Hepatocyte (in vitro differentiated cells): ENCODE data around the gene MUL1. TPM values are rescaled to one million over a fixed set of nuclear protein-coding genes. Genes with fewer than 3 reads are reported as not detected.

Experiments used
- DNase-seq: peaks from one replicate; pipeline ENCODE4 v3.0.0-alpha.2; 2016; ENCODE audit warnings: low spot score
- H2AFZ ChIP-seq: fragments of 200-600 bp; sonication (generic); 2 replicates; pipeline ENCODE4 v1.6.0; 2016; ENCODE audit warnings: antibody characterized with exemption, mild to moderate bottlenecking
- H3K27ac ChIP-seq: fragments of 200-600 bp; sonication (generic); 2 replicates; pipeline ENCODE4 v1.5.1; 2016; ENCODE audit warnings: mild to moderate bottlenecking
- H3K27me3 ChIP-seq: fragments of 200-600 bp; sonication (generic); 2 replicates; pipeline ENCODE4 v1.6.1; 2016
- H3K36me3 ChIP-seq: fragments of 200-600 bp; sonication (generic); replicated peaks from 2 replicates; pipeline ENCODE4 v1.5.1; 2016; ENCODE audit warnings: low read depth; ENCODE audit not compliant: insufficient read depth
- H3K4me1 ChIP-seq: fragments of 200-600 bp; sonication (generic); 2 replicates; pipeline ENCODE4 v1.5.1; 2016; ENCODE audit warnings: mild to moderate bottlenecking, moderate library complexity; ENCODE audit not compliant: insufficient read depth
- H3K4me2 ChIP-seq: fragments of 200-600 bp; sonication (generic); 2 replicates; pipeline ENCODE4 v1.6.0; 2016
- H3K4me3 ChIP-seq: fragments of 200-600 bp; sonication (generic); 2 replicates; pipeline ENCODE4 v1.5.1; 2016; ENCODE audit warnings: mild to moderate bottlenecking
- H3K79me2 ChIP-seq: fragments of 200-600 bp; sonication (generic); 2 replicates; pipeline ENCODE4 v1.6.0; 2017; ENCODE audit warnings: mild to moderate bottlenecking
- H3K9me2 ChIP-seq: fragments of 200-600 bp; sonication (generic); replicated peaks from 2 replicates; pipeline ENCODE4 v1.6.0; 2017; ENCODE audit warnings: mild to moderate bottlenecking; ENCODE audit not compliant: insufficient read depth
- H3K9me3 ChIP-seq: fragments of 200-600 bp; sonication (generic); 2 replicates; pipeline ENCODE4 v1.5.1; 2016; ENCODE audit warnings: low read depth, mild to moderate bottlenecking
- H4K20me1 ChIP-seq: fragments of 200-600 bp; sonication (generic); 2 replicates; pipeline ENCODE4 v1.6.0; 2016; ENCODE audit warnings: mild to moderate bottlenecking; ENCODE audit not compliant: insufficient read depth, poor library complexity, severe bottlenecking
- CTCF ChIP-seq: fragments of 200-600 bp; sonication (generic); IDR thresholded peaks from 2 replicates; pipeline ENCODE4 v1.5.1; 2016; ENCODE audit warnings: antibody characterized with exemption, mild to moderate bottlenecking; ENCODE audit not compliant: poor library complexity
- EZH2 ChIP-seq: fragments of 200-600 bp; sonication (generic); IDR thresholded peaks from 2 replicates; pipeline ENCODE4 v1.6.1; 2016; ENCODE audit warnings: antibody characterized with exemption, mild to moderate bottlenecking, borderline replicate concordance
- EZH2phosphoT487 ChIP-seq: fragments of 200-600 bp; sonication (generic); IDR thresholded peaks from one replicate; pipeline ENCODE4 v1.6.1; 2018; ENCODE audit warnings: antibody characterized with exemption, mild to moderate bottlenecking, low read depth, moderate library complexity; ENCODE audit not compliant: unreplicated experiment, severe bottlenecking
- WGBS: methylation state at CpG from one replicate; pipeline ENCODE4 v1.1.6; 2016; ENCODE audit warnings: low lambda C conversion rate; ENCODE audit errors: missing lambda C conversion rate; 5-methylcytosine and 5-hydroxymethylcytosine counted together
- polyA plus RNA-seq: library from polyadenylated mRNA; unstranded; fragments of >200 nt; fragmentation: Nextera tagmentation; extraction: Ambion mirVana; gene quantifications from 2 replicates; pipeline ENCODE4 v1.2.1, GENCODE V29; 2016
- total RNA-seq: library from RNA; depleted of rRNA; stranded (reverse); fragments of >200 nt; gene quantifications from 2 replicates; pipeline ENCODE4 v1.2.3, GENCODE V29; 2014

The MUL1 gene
- total and polyA plus RNA-seq, 2 experiments from 2014 or later = 40.1 to 48.1 TPM

- Histone ChIP-seq H3K36me3 (no peaks in the 10 kb centered on the region), H2AFZ (no peak overlapping the region), H3K27ac (no peak overlapping the region), H3K79me2 (no peaks in the 10 kb centered on the region), H3K9me3 (no peaks in the 10 kb centered on the region), H3K9me2 (no peaks in the 10 kb centered on the region), H4K20me1 (no peaks in the 10 kb centered on the region), H3K4me3 (no peak overlapping the region), H3K27me3 (peaks cover 19% of the 10 kb centered on the region), H3K4me2 (no peak overlapping the region), H3K4me1 (no peaks in the 10 kb centered on the region)
- WGBS = 75% methylated on average over 4 of the region's 4 CpGs
- TF ChIP-seq EZH2 (no peak), EZH2phosphoT487 (no peak), CTCF (no peak)
- DNase-seq = no peak
These were observed 58.1 kb downstream of the MUL1 start for GRCh38 chr1:20449735-20450311.

Other genes starting within 250 kb of the MUL1 start
- gene VWA5B1, start 217.3 kb downstream of the MUL1 start, total RNA-seq = 0.24 and 0.33 TPM in 2 replicates
- 0.35 and 1.1 TPM in 2 replicates for gene VWA5B1, start 217.3 kb downstream of the MUL1 start, polyA plus RNA-seq
- gene CAMK2N1, start 21.9 kb downstream of the MUL1 start, total RNA-seq = 38.5 and 41.7 TPM in 2 replicates
- gene CAMK2N1, start 21.9 kb downstream of the MUL1 start, polyA plus RNA-seq = 39.4 and 45.5 TPM in 2 replicates
- gene FAM43B, start 44.4 kb upstream of the MUL1 start, total RNA-seq = 0.10 and 0.28 TPM in 2 replicates
- 0.81 and 1.3 TPM in 2 replicates for gene FAM43B, start 44.4 kb upstream of the MUL1 start, polyA plus RNA-seq
- gene CDA, start 80.9 kb upstream of the MUL1 start, total RNA-seq = 2.1 and 3.2 TPM in 2 replicates
- 2.1 and 3.8 TPM in 2 replicates for gene CDA, start 80.9 kb upstream of the MUL1 start, polyA plus RNA-seq
- gene PINK1, start 125.3 kb upstream of the MUL1 start, total RNA-seq = 60.5 and 73.2 TPM in 2 replicates
- gene PINK1, start 125.3 kb upstream of the MUL1 start, polyA plus RNA-seq = 84.1 and 96.4 TPM in 2 replicates
- gene DDOST, start 153.2 kb upstream of the MUL1 start, total RNA-seq = 320 and 326 TPM in 2 replicates
- 393 and 405 TPM in 2 replicates for gene DDOST, start 153.2 kb upstream of the MUL1 start, polyA plus RNA-seq
- gene KIF17, start 209.9 kb upstream of the MUL1 start, total RNA-seq = 0.23 and 0.36 TPM in 2 replicates
- 0.05 and 0.28 TPM in 2 replicates for gene KIF17, start 209.9 kb upstream of the MUL1 start, polyA plus RNA-seq
- 0.36 and 0.53 TPM in 2 replicates for gene SH2D5, start 224.6 kb upstream of the MUL1 start, total RNA-seq
- gene SH2D5, start 224.6 kb upstream of the MUL1 start, polyA plus RNA-seq = 0.71 and 1.1 TPM in 2 replicates